Inferior parietal cortex (tissue), 1 donor: Measurements from ENCODE around the gene SHC4.
"Not testable (repeated sequence)": the region's sequence is repeated elsewhere in the genome, so short reads cannot be mapped to it uniquely, and the experiment has no call there.

ENCODE experiments used
- DNase-seq: peaks from one replicate; pipeline ENCODE4 v3.0.0-alpha.2; 2016; ENCODE audit errors: extremely low spot score

Gene SHC4

GRCh38 chr15:48883699-48884098 lies 80.0 kb downstream of the SHC4 start:
- DNase-seq = no peak

GRCh38 chr15:48880070-48880634 lies 83.6 kb downstream of the SHC4 start:
- DNase-seq = no peak

- DNase-seq = peak; percentile 96
Observed at GRCh38 chr15:48877630-48878595, 85.8 kb downstream of the SHC4 start, which contains the start of gene EID1. EID1 (plus strand) TSS chr15:48878134; CDS start chr15:48878177, 43 bp downstream.

GRCh38 chr15:48876057-48876456 lies 87.7 kb downstream of the SHC4 start:
- DNase-seq = no peak

GRCh38 chr15:48875241-48875960 lies 88.3 kb downstream of the SHC4 start:
- DNase-seq = no peak

- no peak for DNase-seq
Observed at GRCh38 chr15:48872632-48873031, 91.1 kb downstream of the SHC4 start.

- no peak for DNase-seq
Observed at GRCh38 chr15:48871542-48871941, 92.2 kb downstream of the SHC4 start.

GRCh38 chr15:48869966-48870365 lies 93.8 kb downstream of the SHC4 start:
- DNase-seq = no peak

- DNase-seq = no peak
Observed at GRCh38 chr15:48868536-48868935, 95.2 kb downstream of the SHC4 start.

GRCh38 chr15:48868023-48868422 lies 95.7 kb downstream of the SHC4 start:
- DNase-seq = no peak

GRCh38 chr15:48866141-48866563 lies 97.6 kb downstream of the SHC4 start:
- DNase-seq = no peak

GRCh38 chr15:48865370-48866079 lies 98.2 kb downstream of the SHC4 start:
- DNase-seq = no peak

- no peak for DNase-seq
Observed at GRCh38 chr15:48862705-48863104, 101.0 kb downstream of the SHC4 start.

- peak; percentile 85 for DNase-seq
Observed at GRCh38 chr15:48861813-48862431, 101.8 kb downstream of the SHC4 start.

GRCh38 chr15:48859426-48859825 lies 104.3 kb downstream of the SHC4 start:
- DNase-seq = no peak

GRCh38 chr15:48858401-48858800 lies 105.3 kb downstream of the SHC4 start:
- DNase-seq = no peak

GRCh38 chr15:48856942-48857341 lies 106.8 kb downstream of the SHC4 start:
- no peak for DNase-seq

GRCh38 chr15:48855501-48856440 lies 107.9 kb downstream of the SHC4 start:
- DNase-seq = peak; percentile 49

- not testable (repeated sequence) for DNase-seq
Observed at GRCh38 chr15:48854434-48854833, 109.3 kb downstream of the SHC4 start.

- no peak for DNase-seq
Observed at GRCh38 chr15:48851956-48852355, 111.8 kb downstream of the SHC4 start.
